H1 (cell line): Measurements from ENCODE around the gene SIPA1L3. TPM values are rescaled to one million over a fixed set of nuclear protein-coding genes. Genes with fewer than 3 reads are reported as not detected.

ENCODE experiments used
- CTCF ChIA-PET: fragments of 300-600 bp; sonication (Branson Sonifier 250); formaldehyde crosslinking; loops from one replicate; lab custom pipeline; 2021; ENCODE audit not compliant: partially characterized antibody; lab: Charles Lee
- POLR2A ChIA-PET: fragments of 300-600 bp; sonication (Branson Sonifier 250); formaldehyde crosslinking; loops from one replicate; lab custom pipeline; 2021; ENCODE audit warnings: inconsistent platforms; ENCODE audit not compliant: partially characterized antibody; lab: Charles Lee
- DNase-seq, 2 experiments: peaks; one replicate each; pipeline versions ENCODE4 v3.0.0 to v3.0.0-alpha.2; 2010 to 2022; ENCODE audit warnings: low spot score in 2 of 2, low read depth in 1 of 2, mixed read lengths in 1 of 2
- FAIRE-seq: peaks from 2 replicates; lab custom pipeline; 2011; peaks lifted over from hg19 to GRCh38; lab: Jason Lieb, UNC
- H2AFZ ChIP-seq: 2 replicates; pipeline ENCODE4 v1.8.1; 2012; ENCODE audit warnings: low read length, inconsistent platforms
- H2AK5ac ChIP-seq: 2 replicates; pipeline ENCODE4 v1.6.1; 2013; ENCODE audit warnings: low read depth, low read length
- H2BK120ac ChIP-seq: replicated peaks from 2 replicates; pipeline ENCODE3; 2013; ENCODE audit warnings: low read depth, low read length, inconsistent platforms
- H2BK12ac ChIP-seq: 2 replicates; pipeline ENCODE4 v1.6.1; 2013; ENCODE audit warnings: low read depth, low read length
- H2BK15ac ChIP-seq: 2 replicates; pipeline ENCODE4 v1.6.1; 2013; ENCODE audit warnings: low read length
- H2BK20ac ChIP-seq: 2 replicates; pipeline ENCODE4 v1.6.1; 2013; ENCODE audit warnings: low read length
- H2BK5ac ChIP-seq: 2 replicates; pipeline ENCODE4 v1.6.1; 2013; ENCODE audit warnings: low read depth, low read length
- H3K14ac ChIP-seq: 2 replicates; pipeline ENCODE4 v1.6.1; 2013; ENCODE audit warnings: inconsistent platforms; ENCODE audit not compliant: insufficient read length
- H3K18ac ChIP-seq: 2 replicates; pipeline ENCODE4 v1.6.1; 2013; ENCODE audit warnings: low read length; ENCODE audit errors: extremely low read depth
- H3K23ac ChIP-seq: 2 replicates; pipeline ENCODE4 v1.6.1; 2013; ENCODE audit warnings: inconsistent platforms; ENCODE audit not compliant: insufficient read length
- H3K23me2 ChIP-seq: 2 replicates; pipeline ENCODE4 v1.6.1; 2013; ENCODE audit warnings: low read depth, low read length
- H3K27ac ChIP-seq: 2 replicates; pipeline ENCODE4 v1.6.1; 2011; ENCODE audit warnings: low read depth, low read length, inconsistent platforms
- H3K27me3 ChIP-seq, 4 experiments: replicated peaks in 1 of 4; 1 replicate in 1 of 4; 2 replicates in 3 of 4; pipeline versions ENCODE4 v1.6.1 to v1.8.1; 2011 to 2013; ENCODE audit warnings: low read length in 3 of 4, mild to moderate bottlenecking in 3 of 4, inconsistent platforms in 2 of 4, mixed read lengths in 2 of 4, moderate library complexity in 1 of 4; ENCODE audit not compliant: control insufficient read depth in 3 of 4, insufficient read depth in 3 of 4; ENCODE audit errors: extremely low read depth in 1 of 4
- H3K36me3 ChIP-seq, 4 experiments: 2 replicates each; pipeline versions ENCODE4 v1.6.1 to v1.8.1; 2011 to 2013; ENCODE audit warnings: mild to moderate bottlenecking in 4 of 4, low read length in 3 of 4, moderate library complexity in 2 of 4, control low read depth in 1 of 4, inconsistent platforms in 1 of 4; ENCODE audit not compliant: insufficient read depth in 4 of 4, control insufficient read depth in 2 of 4
- H3K4ac ChIP-seq: replicated peaks from 2 replicates; pipeline ENCODE3; 2013; ENCODE audit warnings: low read length, low read depth, mixed read lengths, inconsistent platforms; ENCODE audit not compliant: insufficient read length
- H3K4me1 ChIP-seq, 4 experiments: replicated peaks in 1 of 4; 1 replicate in 1 of 4; 2 replicates in 3 of 4; pipeline versions ENCODE4 v1.6.1 to v1.8.1; 2011 to 2013; ENCODE audit warnings: low read length in 3 of 4, inconsistent platforms in 2 of 4, mixed read lengths in 1 of 4; ENCODE audit not compliant: insufficient read depth in 4 of 4, control insufficient read depth in 3 of 4
- H3K4me2 ChIP-seq, 2 experiments: 2 replicates each; pipeline versions ENCODE4 v1.6.1 to v1.8.1; 2011 to 2013; ENCODE audit warnings: low read depth in 2 of 2, low read length in 2 of 2, control low read depth in 1 of 2, inconsistent platforms in 1 of 2, mild to moderate bottlenecking in 1 of 2; ENCODE audit not compliant: insufficient read depth in 1 of 2
- H3K4me3 ChIP-seq, 4 experiments: fragments of 200-600, 300-600 bp in 1 of 4; sonication (generic), shearing (Covaris generic), sonication (Bioruptor Twin) in 1 of 4; 2 replicates each; pipeline versions ENCODE4 v1.5.1 to v1.8.1; 2011 to 2016; ENCODE audit warnings: low read length in 4 of 4, low read depth in 3 of 4, control low read depth in 2 of 4, inconsistent platforms in 2 of 4, mild to moderate bottlenecking in 2 of 4, mixed read lengths in 1 of 4, moderate library complexity in 1 of 4; ENCODE audit not compliant: insufficient read depth in 2 of 4; ENCODE audit errors: extremely low read depth in 1 of 4
- H3K56ac ChIP-seq: replicated peaks from 2 replicates; pipeline ENCODE3; 2013; ENCODE audit warnings: low read depth, mild to moderate bottlenecking, mixed read lengths, low read length, inconsistent platforms; ENCODE audit not compliant: insufficient read length
- H3K79me1 ChIP-seq: 2 replicates; pipeline ENCODE4 v1.6.1; 2013; ENCODE audit warnings: low read depth, low read length, control low read depth
- H3K79me2 ChIP-seq, 2 experiments: 2 replicates each; pipeline versions ENCODE4 v1.6.1 to v1.8.1; 2012 to 2013; ENCODE audit warnings: low read length in 2 of 2, mild to moderate bottlenecking in 2 of 2, inconsistent platforms in 1 of 2; ENCODE audit not compliant: insufficient read depth in 2 of 2, control insufficient read depth in 1 of 2
- H3K9ac ChIP-seq, 4 experiments: replicated peaks in 1 of 4; 1 replicate in 1 of 4; 2 replicates in 3 of 4; pipeline versions ENCODE4 v1.6.1 to v1.8.1; 2011 to 2013; ENCODE audit warnings: low read depth in 3 of 4, low read length in 3 of 4, control low read depth in 2 of 4, mild to moderate bottlenecking in 2 of 4, moderate library complexity in 2 of 4, inconsistent platforms in 1 of 4; ENCODE audit errors: extremely low read depth in 1 of 4
- H3K9me3 ChIP-seq, 2 experiments: 2 replicates each; pipeline versions ENCODE4 v1.6.1 to v1.8.1; 2012 to 2013; ENCODE audit warnings: mild to moderate bottlenecking in 2 of 2, moderate library complexity in 2 of 2, control low read depth in 1 of 2, inconsistent platforms in 1 of 2, low read depth in 1 of 2, low read length in 1 of 2, mixed read lengths in 1 of 2; ENCODE audit not compliant: insufficient read depth in 2 of 2
- H4K20me1 ChIP-seq, 2 experiments: replicated peaks in 1 of 2; 2 replicates each; pipeline versions ENCODE3 to v1.8.1; 2011 to 2013; ENCODE audit warnings: inconsistent platforms in 2 of 2, low read length in 2 of 2, mild to moderate bottlenecking in 1 of 2; ENCODE audit not compliant: insufficient read depth in 2 of 2, control insufficient read depth in 1 of 2
- H4K5ac ChIP-seq: 2 replicates; pipeline ENCODE4 v1.6.1; 2013; ENCODE audit warnings: low read length, low read depth, mixed read lengths, inconsistent platforms; ENCODE audit not compliant: insufficient read length
- H4K8ac ChIP-seq: 2 replicates; pipeline ENCODE4 v1.8.0; 2013; ENCODE audit warnings: mild to moderate bottlenecking, moderate library complexity, low read length, inconsistent platforms; ENCODE audit not compliant: insufficient read depth; ENCODE audit errors: extremely low read depth
- H4K91ac ChIP-seq: replicated peaks from 2 replicates; pipeline ENCODE3; 2013; ENCODE audit warnings: low read length, mixed read lengths, inconsistent platforms; ENCODE audit not compliant: insufficient read length
- WGBS, 2 experiments: shearing (Covaris generic) in 1 of 2; methylation state at CpG; one replicate each; pipeline versions ENCODE4 v1.1.6 to v1.1.7; 2013 to 2015; ENCODE audit warnings: low lambda C conversion rate in 2 of 2, mixed read lengths in 2 of 2, inconsistent platforms in 1 of 2, low coverage in 1 of 2, missing lambda C conversion rate in 1 of 2; ENCODE audit not compliant: insufficient replicate concordance in 2 of 2, insufficient coverage in 1 of 2, insufficient read length in 1 of 2; ENCODE audit errors: extremely low coverage in 1 of 2, missing lambda C conversion rate in 1 of 2; 5-methylcytosine and 5-hydroxymethylcytosine counted together
- polyA plus RNA-seq, 7 experiments: library from polyadenylated mRNA; depleted of rRNA in 3 of 7; stranded (reverse) in 5 of 7; unstranded in 2 of 7; fragments of >200 nt in 5 of 7; fragments of 200-250 nt in 2 of 7; gene quantifications; 1 replicate in 5 of 7; 2 replicates in 1 of 7; 4 replicates in 1 of 7; pipeline versions ENCODE4 v1.2.1 to v1.2.3, GENCODE V29; 2011 to 2013; ENCODE audit warnings: missing spikeins in 2 of 7, mixed read lengths in 2 of 7
- total RNA-seq: library from RNA; stranded (reverse); fragmentation: NEBNext Ultra II Directional; extraction: Animal tissue kit (Norgen Biotek cat#: 25700); gene quantifications from 2 replicates; pipeline ENCODE4 v1.2.1, GENCODE V29; 2021

Gene SIPA1L3
- total and polyA plus RNA-seq, 2 of the 8 experiments (the other 6 are each of a cell fraction or from before 2014, with no cell fraction given), result 15.0 to 54.9 TPM

GRCh38 chr19:38107129-38107528 is 200.1 kb downstream of the SIPA1L3 start:
- H4K91ac ChIP-seq, result no peak overlapping the region
- H3K4me2 ChIP-seq, result no peak overlapping the region
- H3K4ac ChIP-seq, result no peak overlapping the region
- FAIRE-seq (no peak), DNase-seq (no peak)
- no peaks in the 10 kb centered on the region for H3K9me3 ChIP-seq
- no peak overlapping the region for H3K14ac ChIP-seq
- H3K27ac ChIP-seq, result no peak overlapping the region
- WGBS, 2 experiments, result 90% methylated on average over 4 of the region's 4 CpGs; no CpG with 5 or more reads in 1 of the 2 experiments
- no peak overlapping the region for H2BK12ac ChIP-seq
- H3K18ac ChIP-seq, result no peak overlapping the region
- H4K5ac ChIP-seq, result no peak overlapping the region
- H4K8ac ChIP-seq, result no peak overlapping the region
- no peaks in the 10 kb centered on the region for H3K4me1 ChIP-seq
- H2AK5ac ChIP-seq, result no peak overlapping the region
- H2BK20ac ChIP-seq, result no peak overlapping the region
- no peak overlapping the region for H3K9ac ChIP-seq
- ChIA-PET CTCF (interaction anchor here (0.7 to 0.8 kb wide), 3 partner anchors 25 to 233 kb away, joined by 3 read pairs; no protein-coding TSS in a partner anchor), POLR2A (interaction anchor here (2.3 kb wide), 1 partner anchor 201 kb away, joined by 8 read pairs; the partner anchor contains the start of gene WDR87)
- no peak overlapping the region for H3K23ac ChIP-seq
- no peaks in the 10 kb centered on the region for H3K79me2 ChIP-seq
- H3K36me3 ChIP-seq, result peaks cover 6 to 36% (median 25%) of the 10 kb centered on the region in 4 experiments; a peak in 7 of 8 replicates
- H3K23me2 ChIP-seq, result peaks cover 3% of the 10 kb centered on the region; the same call in 1 of the 2 replicates
- no peak overlapping the region for H2AFZ ChIP-seq
- no peak overlapping the region for H2BK120ac ChIP-seq
- H4K20me1 ChIP-seq, result peaks cover 0 to 10% of the 10 kb centered on the region in 2 experiments
- H2BK15ac ChIP-seq, result no peak overlapping the region
- no peaks in the 10 kb centered on the region; a peak in 1 of 7 replicates for H3K27me3 ChIP-seq
- no peak overlapping the region for H2BK5ac ChIP-seq
- no peak overlapping the region for H3K56ac ChIP-seq
- no peak overlapping the region for H3K4me3 ChIP-seq
- H3K79me1 ChIP-seq, result no peaks in the 10 kb centered on the region
